H9 (cell line): Measurements from ENCODE around the gene PTPN23. TPM values are rescaled to one million over a fixed set of nuclear protein-coding genes. Genes with fewer than 3 reads are reported as not detected.
A peak's percentile ranks its signal among the peaks of the same experiment; 100 is the strongest.

Experiments
- DNase-seq: peaks from one replicate; pipeline ENCODE4 v3.0.0-alpha.2; 2017
- H2AFZ ChIP-seq: one replicate; pipeline ENCODE4 v1.6.1; 2013; ENCODE audit warnings: mild to moderate bottlenecking, low read length, control low read depth, moderate library complexity
- H2AK5ac ChIP-seq: 2 replicates; pipeline ENCODE4 v1.6.1; 2013; ENCODE audit warnings: low read length, control low read depth, mixed read lengths; ENCODE audit not compliant: insufficient read length
- H2BK120ac ChIP-seq: one replicate; pipeline ENCODE4 v1.6.1; 2013; ENCODE audit warnings: low read depth, mild to moderate bottlenecking, low read length, control low read depth, inconsistent platforms; ENCODE audit not compliant: poor library complexity, severe bottlenecking
- H2BK12ac ChIP-seq: 2 replicates; pipeline ENCODE4 v1.6.1; 2013; ENCODE audit warnings: low read length, control low read depth, mixed read lengths, low read depth; ENCODE audit not compliant: insufficient read length
- H2BK15ac ChIP-seq: 2 replicates; pipeline ENCODE4 v1.6.1; 2013; ENCODE audit warnings: low read depth, low read length, control low read depth
- H2BK20ac ChIP-seq: one replicate; pipeline ENCODE4 v1.6.1; 2013; ENCODE audit warnings: low read depth, mild to moderate bottlenecking, low read length, control low read depth, inconsistent platforms; ENCODE audit not compliant: poor library complexity, severe bottlenecking
- H2BK5ac ChIP-seq: 2 replicates; pipeline ENCODE4 v1.6.1; 2013; ENCODE audit warnings: low read length, control low read depth, mixed read lengths; ENCODE audit not compliant: insufficient read length
- H3K14ac ChIP-seq: 2 replicates; pipeline ENCODE4 v1.6.1; 2013; ENCODE audit warnings: low read length, control low read depth; ENCODE audit not compliant: insufficient read depth
- H3K18ac ChIP-seq: 2 replicates; pipeline ENCODE4 v1.6.1; 2013; ENCODE audit warnings: low read depth, mild to moderate bottlenecking, mixed read lengths, low read length, control low read depth; ENCODE audit not compliant: insufficient read length
- H3K23ac ChIP-seq: 2 replicates; pipeline ENCODE4 v1.6.1; 2013; ENCODE audit warnings: low read length, control low read depth, mixed read lengths, low read depth; ENCODE audit not compliant: insufficient read length
- H3K23me2 ChIP-seq: 2 replicates; pipeline ENCODE4 v1.6.1; 2013; ENCODE audit warnings: low read depth, mild to moderate bottlenecking, mixed read lengths, low read length, control low read depth; ENCODE audit not compliant: insufficient read length, poor library complexity, severe bottlenecking
- H3K27ac ChIP-seq: 2 replicates; pipeline ENCODE4 v1.5.1; 2013; ENCODE audit warnings: low read length, control low read depth, mixed read lengths, low read depth; ENCODE audit not compliant: insufficient read length
- H3K27me3 ChIP-seq: 2 replicates; pipeline ENCODE4 v1.6.1; 2013; ENCODE audit warnings: low read length, control low read depth, inconsistent platforms; ENCODE audit not compliant: insufficient read depth
- H3K4ac ChIP-seq: 2 replicates; pipeline ENCODE4 v1.6.1; 2013; ENCODE audit warnings: low read depth, mild to moderate bottlenecking, control low read depth, inconsistent platforms, low read length, moderate library complexity
- H3K4me1 ChIP-seq: 2 replicates; pipeline ENCODE4 v1.6.1; 2013; ENCODE audit warnings: low read length, control low read depth, inconsistent platforms; ENCODE audit not compliant: insufficient read depth
- H3K4me2 ChIP-seq: 2 replicates; pipeline ENCODE4 v1.6.1; 2013; ENCODE audit warnings: low read length, control low read depth, mixed read lengths; ENCODE audit not compliant: insufficient read length, insufficient read depth
- H3K56ac ChIP-seq: 2 replicates; pipeline ENCODE4 v1.6.1; 2013; ENCODE audit warnings: low read depth, mild to moderate bottlenecking, mixed read lengths, low read length, control low read depth; ENCODE audit not compliant: insufficient read length
- H3K79me1 ChIP-seq: 2 replicates; pipeline ENCODE4 v1.6.1; 2013; ENCODE audit warnings: low read depth, mild to moderate bottlenecking, moderate library complexity, low read length, control low read depth, inconsistent platforms; ENCODE audit not compliant: insufficient read depth, poor library complexity, severe bottlenecking
- H3K79me2 ChIP-seq: 2 replicates; pipeline ENCODE4 v1.6.1; 2013; ENCODE audit warnings: low read length, control low read depth, inconsistent platforms; ENCODE audit not compliant: insufficient read depth
- H3K9ac ChIP-seq: 2 replicates; pipeline ENCODE4 v1.6.1; 2013; ENCODE audit warnings: low read length, control low read depth, mixed read lengths; ENCODE audit not compliant: insufficient read length; ENCODE audit errors: extremely low read depth
- H3K9me3 ChIP-seq: one replicate; pipeline ENCODE4 v1.6.1; 2013; ENCODE audit warnings: low read depth, low read length, inconsistent platforms; ENCODE audit not compliant: control insufficient read depth
- H3T11ph ChIP-seq: one replicate; pipeline ENCODE4 v1.6.1; 2013; ENCODE audit warnings: mild to moderate bottlenecking, low read length, control low read depth, inconsistent platforms
- H4K20me1 ChIP-seq: one replicate; pipeline ENCODE4 v1.6.1; 2013; ENCODE audit not compliant: control insufficient read depth, insufficient read length, insufficient read depth
- H4K5ac ChIP-seq: 2 replicates; pipeline ENCODE4 v1.6.1; 2013; ENCODE audit warnings: low read depth, mild to moderate bottlenecking, mixed read lengths, low read length, control low read depth; ENCODE audit not compliant: insufficient read length
- H4K8ac ChIP-seq: replicated peaks from 2 replicates; pipeline ENCODE4 v1.6.1; 2013; ENCODE audit warnings: low read length, control low read depth, mixed read lengths, low read depth; ENCODE audit not compliant: insufficient read length
- H4K91ac ChIP-seq: 2 replicates; pipeline ENCODE4 v1.6.1; 2013; ENCODE audit warnings: low read depth, mild to moderate bottlenecking, moderate library complexity, mixed read lengths, low read length, control low read depth; ENCODE audit not compliant: insufficient read length
- H3K27ac Mint-ChIP-seq, 3 experiments: 2 replicates in 2 of 3; 3 replicates in 1 of 3; pipeline ENCODE4 v1.8.0; 2020 to 2021; ENCODE audit warnings: mixed read lengths in 3 of 3, mild to moderate bottlenecking in 1 of 3, moderate library complexity in 1 of 3
- H3K27me3 Mint-ChIP-seq: 2 replicates; pipeline ENCODE4 v1.8.0; 2021; ENCODE audit warnings: low read depth, mild to moderate bottlenecking, moderate library complexity, mixed read lengths
- H3K36me3 Mint-ChIP-seq, 3 experiments: 2 replicates in 2 of 3; 3 replicates in 1 of 3; pipeline ENCODE4 v1.8.0; 2020 to 2021; ENCODE audit warnings: low read depth in 3 of 3, mixed read lengths in 3 of 3; ENCODE audit not compliant: insufficient read depth in 1 of 3
- H3K4me1 Mint-ChIP-seq, 2 experiments: 2 replicates each; pipeline ENCODE4 v1.8.0; 2020; ENCODE audit warnings: mixed read lengths in 2 of 2
- H3K4me3 Mint-ChIP-seq, 2 experiments: 2 replicates in 1 of 2; 3 replicates in 1 of 2; pipeline ENCODE4 v1.8.0; 2020 to 2021; ENCODE audit warnings: mild to moderate bottlenecking in 2 of 2, mixed read lengths in 2 of 2, moderate library complexity in 1 of 2
- H3K9me3 Mint-ChIP-seq, 2 experiments: 2 replicates in 1 of 2; 3 replicates in 1 of 2; pipeline ENCODE4 v1.8.0; 2020; ENCODE audit warnings: mild to moderate bottlenecking in 2 of 2, mixed read lengths in 2 of 2, moderate library complexity in 1 of 2
- WGBS: extraction: QIAGEN DNeasy Blood & Tissue Kit; methylation state at CpG from one replicate; pipeline ENCODE4 v1.1.7; 2013; ENCODE audit warnings: missing lambda C conversion rate, low lambda C conversion rate, mixed read lengths; ENCODE audit not compliant: insufficient read length; ENCODE audit errors: extremely low coverage; 5-methylcytosine and 5-hydroxymethylcytosine counted together
- total RNA-seq: library from RNA; stranded (reverse); gene quantifications from 2 replicates; pipeline ENCODE4 v1.2.1, GENCODE V29; 2021
- TF ChIP-seq, protein P1 (sequence below): fragments of 200-600 bp; sonication (generic); conservative IDR thresholded peaks from 3 replicates; pipeline ENCODE4 v1.8.0; 2021; ENCODE audit warnings: antibody characterized with exemption, mild to moderate bottlenecking

Gene PTPN23
- total RNA-seq, 1 experiment from 2014 or later = 42.2 TPM

DNA sequence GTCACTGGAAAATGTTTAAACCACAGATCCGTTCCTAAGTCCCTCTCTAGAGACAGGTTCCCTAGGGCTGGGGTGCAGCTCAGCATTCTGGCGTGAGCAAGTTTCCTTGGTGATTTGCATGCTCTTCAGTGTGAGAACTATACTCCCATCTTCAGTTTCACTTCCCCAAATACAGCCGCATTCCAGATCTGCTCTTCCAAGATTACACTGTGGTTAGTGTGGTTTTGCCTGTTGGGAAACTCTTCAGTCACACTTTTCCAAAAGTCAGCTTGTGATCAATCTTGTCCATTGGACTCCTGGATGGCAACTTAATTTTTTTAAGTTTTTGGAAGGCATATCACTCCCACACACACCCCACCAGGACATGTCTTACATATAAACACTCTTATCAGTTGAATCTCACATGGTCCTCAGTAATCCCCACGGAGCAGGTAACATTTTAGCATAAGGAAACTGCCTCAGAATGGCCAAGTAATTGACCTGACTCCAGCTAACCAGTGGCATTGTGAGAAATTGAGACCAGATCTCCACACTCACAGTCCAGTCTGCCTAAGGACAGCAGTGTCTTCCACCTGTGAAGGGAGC, 33.5 kb upstream of the PTPN23 start:
- no peak for DNase-seq
- Histone ChIP-seq H4K20me1 (no peaks in the 10 kb centered on the region), H3K27me3 (no peaks in the 10 kb centered on the region), H2BK15ac (no peak overlapping the region), H3K9me3 (no peaks in the 10 kb centered on the region), H4K91ac (no peak overlapping the region), H2AFZ (no peak overlapping the region), H2BK5ac (no peak overlapping the region), H3K4me1 (no peaks in the 10 kb centered on the region), H4K8ac (no peak overlapping the region), H3K23ac (no peak overlapping the region), H3K79me1 (no peaks in the 10 kb centered on the region), H3K4me2 (no peak overlapping the region), H3K79me2 (no peaks in the 10 kb centered on the region), H3K23me2 (no peaks in the 10 kb centered on the region), H3T11ph (no peak overlapping the region), H4K5ac (no peak overlapping the region), H3K27ac (no peak overlapping the region), H2BK120ac (no peak overlapping the region), H3K4ac (no peak overlapping the region), H2BK20ac (no peak overlapping the region), H3K14ac (no peak overlapping the region), H2BK12ac (no peak overlapping the region), H3K18ac (no peak overlapping the region), H3K56ac (no peak overlapping the region), H3K9ac (no peak overlapping the region), H2AK5ac (no peak overlapping the region)
- H3K9me3 Mint-ChIP-seq = no peaks in the 10 kb centered on the region
- H3K27ac Mint-ChIP-seq = peak overlapping the region in 2 of 3 experiments; percentile 36 to 80; a peak in 3 of 7 replicates
- H3K36me3 Mint-ChIP-seq = peaks cover 17 to 40% (median 25%) of the 10 kb centered on the region in 3 experiments; a peak in 6 of 7 replicates
- no CpG with 5 or more reads among the region's 4 CpGs for WGBS
- H3K27me3 Mint-ChIP-seq = no peaks in the 10 kb centered on the region
- H3K4me1 Mint-ChIP-seq = peaks cover 5 to 6% of the 10 kb centered on the region in 2 experiments; a peak in 2 of 4 replicates
- TF ChIP-seq, protein P1, sequence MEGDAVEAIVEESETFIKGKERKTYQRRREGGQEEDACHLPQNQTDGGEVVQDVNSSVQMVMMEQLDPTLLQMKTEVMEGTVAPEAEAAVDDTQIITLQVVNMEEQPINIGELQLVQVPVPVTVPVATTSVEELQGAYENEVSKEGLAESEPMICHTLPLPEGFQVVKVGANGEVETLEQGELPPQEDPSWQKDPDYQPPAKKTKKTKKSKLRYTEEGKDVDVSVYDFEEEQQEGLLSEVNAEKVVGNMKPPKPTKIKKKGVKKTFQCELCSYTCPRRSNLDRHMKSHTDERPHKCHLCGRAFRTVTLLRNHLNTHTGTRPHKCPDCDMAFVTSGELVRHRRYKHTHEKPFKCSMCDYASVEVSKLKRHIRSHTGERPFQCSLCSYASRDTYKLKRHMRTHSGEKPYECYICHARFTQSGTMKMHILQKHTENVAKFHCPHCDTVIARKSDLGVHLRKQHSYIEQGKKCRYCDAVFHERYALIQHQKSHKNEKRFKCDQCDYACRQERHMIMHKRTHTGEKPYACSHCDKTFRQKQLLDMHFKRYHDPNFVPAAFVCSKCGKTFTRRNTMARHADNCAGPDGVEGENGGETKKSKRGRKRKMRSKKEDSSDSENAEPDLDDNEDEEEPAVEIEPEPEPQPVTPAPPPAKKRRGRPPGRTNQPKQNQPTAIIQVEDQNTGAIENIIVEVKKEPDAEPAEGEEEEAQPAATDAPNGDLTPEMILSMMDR = no peak
- H3K4me3 Mint-ChIP-seq = no peak overlapping the region
